SJCRH30 (cell line): Measurements from ENCODE around the gene NBEA. TPM values are rescaled to one million over a fixed set of nuclear protein-coding genes. Genes with fewer than 3 reads are reported as not detected.

Experiments
- DNase-seq, 2 experiments: peaks; one replicate each; pipeline ENCODE4 v3.0.0-alpha.2; 2015 to 2020
- H3K27ac ChIP-seq: fragments of 250-450 bp; sonication (Bioruptor Pico); 2 replicates; pipeline ENCODE4 v1.5.1; 2020; ENCODE audit warnings: mild to moderate bottlenecking, moderate library complexity
- H3K27me3 ChIP-seq: fragments of 250-450 bp; sonication (Bioruptor Pico); 2 replicates; pipeline ENCODE4 v1.5.1; 2020; ENCODE audit warnings: mild to moderate bottlenecking, moderate library complexity
- H3K36me3 ChIP-seq: fragments of 250-450 bp; sonication (Bioruptor Pico); 2 replicates; pipeline ENCODE4 v1.5.1; 2020; ENCODE audit warnings: mild to moderate bottlenecking, moderate library complexity
- H3K4me1 ChIP-seq: fragments of 250-450 bp; sonication (Bioruptor Pico); 2 replicates; pipeline ENCODE4 v1.5.1; 2020; ENCODE audit warnings: mild to moderate bottlenecking, moderate library complexity
- H3K4me3 ChIP-seq: fragments of 250-450 bp; sonication (Bioruptor Pico); 2 replicates; pipeline ENCODE4 v1.5.1; 2020; ENCODE audit warnings: mild to moderate bottlenecking, moderate library complexity
- H3K9me3 ChIP-seq: fragments of 250-450 bp; sonication (Bioruptor Pico); replicated peaks from 2 replicates; pipeline ENCODE4 v1.5.1; 2020; ENCODE audit warnings: mild to moderate bottlenecking, moderate library complexity
- total RNA-seq: library from RNA; depleted of rRNA; stranded (reverse); fragments of >200 nt; shearing (Covaris generic); gene quantifications from 2 replicates; pipeline ENCODE4 v1.2.3, GENCODE V29; 2014

Gene NBEA
- total RNA-seq, 1 experiment from 2014 or later = 5.3 TPM

DNA sequence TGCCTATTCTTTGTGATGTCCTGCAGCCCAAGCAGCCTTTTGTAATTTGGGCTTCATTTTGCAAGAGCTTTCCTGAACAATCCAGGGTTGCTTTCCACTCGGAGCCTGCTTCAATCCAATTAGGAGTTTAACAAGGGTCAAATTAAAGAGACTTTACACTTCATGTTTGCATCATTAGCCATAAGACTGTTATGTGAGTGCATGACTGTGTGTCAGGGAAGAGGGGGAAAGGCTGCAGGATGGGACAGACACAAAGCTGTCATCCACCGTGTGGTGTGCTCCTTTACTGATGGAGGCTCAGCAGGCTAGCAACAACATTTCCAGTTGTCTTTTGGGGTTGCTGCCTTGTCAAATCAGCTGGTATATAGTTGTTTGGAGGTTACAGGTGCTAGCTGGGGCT, 558.1 kb downstream of the NBEA start:
- H3K4me1 ChIP-seq = peaks cover 5% of the 10 kb centered on the region; the same call in 1 of the 2 replicates
- no peaks in the 10 kb centered on the region for H3K9me3 ChIP-seq
- no peak overlapping the region for H3K27ac ChIP-seq
- no peaks in the 10 kb centered on the region for H3K27me3 ChIP-seq
- H3K4me3 ChIP-seq = no peak overlapping the region
- H3K36me3 ChIP-seq = no peaks in the 10 kb centered on the region
- no peak for DNase-seq

DNA sequence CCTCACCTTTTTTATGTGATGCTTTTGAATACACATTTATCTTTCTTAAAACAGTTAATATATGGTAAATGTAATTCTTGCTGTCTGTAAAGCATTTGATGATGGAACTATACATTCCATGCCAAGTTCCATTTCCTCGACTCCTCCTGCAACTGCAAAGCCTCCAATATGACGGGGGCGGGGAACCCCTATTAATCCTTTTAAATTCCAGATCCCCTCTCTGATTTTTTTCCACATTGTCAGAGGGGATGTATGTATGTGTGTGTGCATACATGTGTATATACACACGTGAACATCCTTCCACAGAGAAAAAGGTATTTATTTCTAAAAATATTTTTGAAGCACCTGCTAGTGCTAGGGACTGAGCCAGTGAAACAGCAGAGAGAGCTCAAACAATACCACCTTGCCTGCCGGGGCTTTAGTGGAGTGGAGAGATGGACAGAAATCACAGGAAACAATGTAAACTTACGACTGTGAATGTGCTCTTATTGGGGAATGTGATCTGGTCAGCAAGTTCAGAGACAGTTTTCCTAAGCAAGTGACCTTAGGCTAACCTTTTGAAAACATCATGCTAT, 559.7 kb downstream of the NBEA start:
- DNase-seq = no peak
- Histone ChIP-seq H3K4me1 (peaks cover 5% of the 10 kb centered on the region; the same call in 1 of the 2 replicates), H3K36me3 (no peaks in the 10 kb centered on the region), H3K4me3 (no peak overlapping the region), H3K27me3 (no peaks in the 10 kb centered on the region), H3K27ac (no peak overlapping the region), H3K9me3 (no peaks in the 10 kb centered on the region)

DNA sequence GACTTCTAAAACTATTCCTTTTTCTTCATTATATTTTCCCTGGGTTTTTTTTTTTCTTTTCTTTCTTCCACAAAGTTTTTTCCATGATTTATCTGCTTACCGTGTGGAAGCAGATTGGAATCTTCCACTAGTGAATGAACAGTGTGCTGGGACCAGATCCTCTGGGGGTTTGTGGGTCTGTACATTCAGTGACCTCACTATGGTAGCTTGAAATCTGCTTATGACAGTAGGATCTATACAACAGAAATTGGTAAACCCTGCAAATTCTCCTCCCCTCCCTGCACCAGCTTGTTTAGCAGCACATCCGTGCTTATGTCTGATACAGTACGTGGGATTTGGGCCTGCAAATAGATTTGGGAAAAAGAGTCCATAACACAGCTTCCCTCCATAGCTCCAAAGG, 560.4 kb downstream of the NBEA start:
- no peaks in the 10 kb centered on the region for H3K27me3 ChIP-seq
- no peak for DNase-seq
- no peaks in the 10 kb centered on the region for H3K9me3 ChIP-seq
- no peaks in the 10 kb centered on the region for H3K36me3 ChIP-seq
- H3K4me3 ChIP-seq = no peak overlapping the region
- no peak overlapping the region for H3K27ac ChIP-seq
- peaks cover 5% of the 10 kb centered on the region; the same call in 1 of the 2 replicates for H3K4me1 ChIP-seq

DNA sequence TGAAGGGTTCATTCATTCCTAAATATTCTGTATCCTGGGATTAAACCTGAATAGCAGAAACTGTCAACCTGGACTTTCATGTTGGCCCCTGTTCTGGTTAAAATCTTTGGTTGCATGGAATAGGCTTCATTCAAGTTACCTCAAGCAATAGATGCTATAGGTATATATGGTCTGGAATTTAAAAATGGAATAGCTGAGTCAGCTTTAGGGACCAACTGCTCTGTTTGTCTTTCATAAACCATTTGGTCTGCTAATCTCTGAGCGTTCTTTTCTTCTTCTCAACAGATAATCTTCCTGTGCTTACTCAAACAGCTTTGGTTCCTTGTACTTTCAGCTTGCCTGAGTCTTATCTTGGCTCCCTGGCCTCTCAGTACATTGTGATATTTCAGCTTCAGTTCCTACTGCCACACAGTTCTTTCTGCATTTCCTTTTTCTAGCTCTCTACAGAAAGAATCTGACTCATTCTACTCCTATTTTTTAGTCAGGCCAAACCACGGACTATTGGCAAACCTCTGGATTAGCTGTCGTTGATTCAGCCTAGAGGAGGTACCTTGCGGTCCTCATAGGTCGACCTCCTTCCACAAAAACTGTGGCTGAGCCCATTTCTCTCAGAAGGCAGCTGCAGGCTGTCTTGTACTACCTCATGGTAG, 570.3 kb downstream of the NBEA start:
- Histone ChIP-seq H3K9me3 (no peaks in the 10 kb centered on the region), H3K27ac (no peak overlapping the region), H3K36me3 (no peaks in the 10 kb centered on the region), H3K4me1 (0 out of 2 replicates have a peak, but pooled peaks cover 4% of the 10 kb centered on the region), H3K4me3 (no peak overlapping the region), H3K27me3 (no peaks in the 10 kb centered on the region)
- DNase-seq = peak; percentile 14 to 30

DNA sequence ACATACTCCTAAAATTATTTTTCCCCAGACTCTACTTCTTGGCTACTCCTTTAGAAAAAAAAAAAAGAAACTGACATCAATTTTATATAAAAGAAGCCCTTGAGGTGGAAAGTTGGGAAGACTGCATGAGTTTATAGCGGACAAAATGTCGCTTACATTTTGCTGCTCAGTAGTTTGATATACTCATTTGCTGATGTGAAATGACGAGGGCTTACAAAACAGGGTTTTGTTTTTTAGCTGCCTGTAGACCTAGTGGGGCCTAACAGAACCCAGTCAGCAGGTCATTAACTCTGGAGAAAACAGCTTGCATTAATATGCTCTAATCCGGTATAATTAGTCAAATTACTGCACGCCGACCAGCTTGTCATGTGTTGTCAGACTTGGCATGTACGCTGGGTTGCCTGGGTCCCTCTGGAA, 572.0 kb downstream of the NBEA start:
- no peak overlapping the region for H3K4me3 ChIP-seq
- DNase-seq = no peak
- no peaks in the 10 kb centered on the region for H3K27me3 ChIP-seq
- H3K9me3 ChIP-seq = no peaks in the 10 kb centered on the region; the same call in 1 of the 2 replicates
- H3K27ac ChIP-seq = no peak overlapping the region
- 0 out of 2 replicates have a peak, but pooled peaks cover 4% of the 10 kb centered on the region for H3K4me1 ChIP-seq
- no peaks in the 10 kb centered on the region for H3K36me3 ChIP-seq

DNA sequence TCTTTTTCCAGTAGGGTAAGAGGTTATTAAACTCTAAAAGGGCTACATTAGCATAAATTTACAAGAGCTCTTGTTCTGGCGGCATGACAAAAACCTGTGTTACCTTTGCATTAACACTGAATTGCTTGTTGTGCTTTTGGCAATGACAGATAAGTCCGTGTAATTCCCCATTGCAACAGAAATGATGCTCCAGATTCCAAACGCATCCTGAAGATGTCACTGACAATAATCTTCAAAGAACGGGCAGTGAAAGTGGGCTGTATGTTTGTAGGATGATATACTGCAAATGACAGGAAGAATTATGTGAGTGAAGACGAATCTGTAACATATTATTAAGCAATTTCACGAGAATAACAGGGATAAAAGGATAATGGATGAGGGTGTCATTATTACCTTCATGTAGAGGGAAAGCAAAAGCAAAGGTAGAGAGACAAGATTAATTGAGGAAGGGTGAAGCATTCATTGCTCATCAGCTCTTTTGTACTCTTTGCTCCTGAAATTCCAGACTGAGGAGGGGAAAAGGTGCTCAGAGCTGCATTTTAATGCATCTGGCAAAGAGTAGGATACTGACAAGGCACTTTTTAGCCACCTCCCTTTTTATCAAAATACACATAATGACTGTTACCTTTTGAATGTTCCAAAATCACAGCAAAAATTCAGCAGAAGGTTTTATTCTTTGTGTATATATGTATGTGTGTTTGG, 572.9 kb downstream of the NBEA start:
- Histone ChIP-seq H3K4me1 (0 out of 2 replicates have a peak, but pooled peaks cover 4% of the 10 kb centered on the region), H3K36me3 (no peaks in the 10 kb centered on the region), H3K4me3 (no peak overlapping the region), H3K9me3 (no peaks in the 10 kb centered on the region; the same call in 1 of the 2 replicates), H3K27ac (no peak overlapping the region), H3K27me3 (no peaks in the 10 kb centered on the region)
- no peak for DNase-seq

DNA sequence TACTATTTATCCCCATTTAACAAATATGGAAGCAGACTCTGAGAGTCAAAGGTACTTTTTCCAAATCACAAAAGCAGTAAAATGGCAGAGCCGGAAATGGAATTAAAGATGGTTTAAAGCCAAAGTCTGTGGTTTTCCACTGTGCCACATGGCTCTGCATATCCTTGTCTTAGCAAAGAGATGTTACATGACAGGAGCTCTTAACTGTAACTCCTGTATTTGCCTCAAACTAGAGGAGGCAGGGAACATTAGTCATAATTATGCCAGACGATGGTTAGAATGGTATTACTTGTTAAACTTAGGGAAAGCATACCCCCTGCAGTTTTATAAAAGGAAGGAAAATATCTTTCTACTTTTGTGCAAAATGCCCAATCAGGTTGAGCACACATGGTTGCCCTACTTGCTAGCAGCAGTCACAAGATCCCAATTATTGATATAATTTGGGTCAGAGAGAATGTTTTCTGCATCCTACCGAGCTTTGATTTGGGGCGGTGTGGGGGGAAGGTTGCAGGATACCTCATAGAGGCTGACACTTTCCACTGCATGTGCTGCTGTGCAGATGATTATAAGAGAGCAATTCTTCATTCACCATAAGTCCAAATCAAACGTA, 576.4 kb downstream of the NBEA start:
- H3K27ac ChIP-seq = no peak overlapping the region
- DNase-seq = no peak
- no peaks in the 10 kb centered on the region for H3K4me1 ChIP-seq
- H3K9me3 ChIP-seq = no peaks in the 10 kb centered on the region; the same call in 1 of the 2 replicates
- no peak overlapping the region for H3K4me3 ChIP-seq
- no peaks in the 10 kb centered on the region for H3K27me3 ChIP-seq
- no peaks in the 10 kb centered on the region for H3K36me3 ChIP-seq

DNA sequence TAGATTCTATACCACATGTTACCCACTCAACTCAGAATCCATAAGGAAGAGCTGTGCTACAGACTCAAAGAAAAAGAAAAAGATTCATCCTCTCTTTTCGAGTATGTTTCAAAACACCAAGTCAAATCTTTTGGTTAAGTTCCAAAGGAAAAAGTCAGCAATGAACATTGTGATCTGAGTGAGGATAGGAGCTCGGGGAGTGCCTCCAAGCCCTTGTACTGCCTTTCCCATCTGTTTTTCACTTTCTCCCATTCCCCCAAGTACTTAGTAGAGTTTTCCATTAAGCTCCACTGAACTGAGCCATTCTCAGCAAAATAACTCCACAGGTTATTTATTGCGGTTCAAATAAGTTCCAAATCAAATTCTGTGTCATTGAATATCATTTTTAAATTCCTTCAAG, 582.1 kb downstream of the NBEA start:
- Histone ChIP-seq H3K36me3 (no peaks in the 10 kb centered on the region), H3K27ac (no peak overlapping the region), H3K27me3 (no peaks in the 10 kb centered on the region), H3K4me1 (no peaks in the 10 kb centered on the region), H3K4me3 (no peak overlapping the region), H3K9me3 (no peaks in the 10 kb centered on the region)
- DNase-seq = no peak

DNA sequence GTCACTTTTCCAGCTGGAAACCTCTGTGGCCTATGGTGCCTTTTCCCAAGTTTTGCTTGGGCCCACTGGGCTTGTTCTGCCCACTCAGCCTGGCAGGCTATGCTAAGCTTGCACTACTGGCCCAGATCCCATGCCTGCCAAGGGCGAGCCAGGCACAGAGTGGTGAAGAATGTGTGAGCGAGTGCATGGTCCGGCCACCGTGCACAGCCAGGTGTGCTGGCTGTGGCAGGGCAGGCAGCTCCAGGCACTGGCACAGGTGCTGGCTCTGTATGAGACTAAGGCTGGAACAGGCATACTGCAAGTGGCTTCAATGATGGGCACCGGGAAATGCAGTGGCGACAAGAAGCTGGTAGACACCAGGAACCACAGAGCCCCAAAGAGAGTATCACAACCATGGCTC, 584.5 kb downstream of the NBEA start:
- H3K4me1 ChIP-seq = no peaks in the 10 kb centered on the region
- no peaks in the 10 kb centered on the region for H3K9me3 ChIP-seq
- no peak for DNase-seq
- H3K27ac ChIP-seq = no peak overlapping the region
- no peak overlapping the region for H3K4me3 ChIP-seq
- H3K36me3 ChIP-seq = no peaks in the 10 kb centered on the region
- H3K27me3 ChIP-seq = no peaks in the 10 kb centered on the region

DNA sequence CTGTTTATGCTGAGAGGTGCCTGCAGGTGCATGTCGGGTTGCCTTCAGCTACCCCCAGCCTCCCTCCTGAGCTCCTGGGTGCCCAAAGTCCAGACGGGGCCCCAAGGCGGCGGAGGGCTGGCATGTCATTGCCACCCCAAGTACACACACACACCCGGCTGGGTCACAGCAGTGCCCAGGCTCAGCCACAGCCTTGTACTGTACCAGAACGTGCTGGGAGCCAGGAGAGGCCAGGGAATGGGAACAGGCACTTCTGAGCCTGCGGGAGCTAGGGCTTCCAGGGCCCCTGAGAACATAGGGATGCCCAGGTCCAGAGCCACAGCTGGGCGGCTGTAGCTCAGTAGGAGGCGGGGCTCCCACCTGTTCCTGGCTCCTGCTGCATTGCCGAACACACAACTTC, 585.4 kb downstream of the NBEA start:
- Histone ChIP-seq H3K4me3 (no peak overlapping the region), H3K36me3 (no peaks in the 10 kb centered on the region)
- peak in 1 of 2 experiments; percentile 23 for DNase-seq

DNA sequence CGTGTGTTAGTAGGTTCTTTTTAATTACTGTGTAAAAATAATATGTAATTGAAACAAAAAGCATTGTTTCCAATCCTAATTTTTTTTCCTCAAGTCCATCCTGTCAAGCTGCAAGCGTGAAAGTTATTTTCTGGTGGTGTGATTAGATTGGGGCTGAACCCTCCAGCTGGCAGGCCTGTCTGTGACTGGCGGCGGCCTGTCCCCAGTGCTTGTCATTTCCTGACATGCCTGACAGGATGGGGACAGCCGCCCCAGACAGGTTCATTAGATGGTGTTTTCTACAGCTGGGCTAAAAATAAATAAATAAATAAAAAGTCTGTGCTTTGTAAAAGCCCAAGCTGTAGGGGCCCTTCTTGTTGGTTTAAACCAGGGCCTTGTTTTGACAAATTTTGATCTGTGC, 588.1 kb downstream of the NBEA start:
- no peaks in the 10 kb centered on the region for H3K4me1 ChIP-seq
- no peaks in the 10 kb centered on the region for H3K9me3 ChIP-seq
- H3K4me3 ChIP-seq = no peak overlapping the region
- no peaks in the 10 kb centered on the region for H3K27me3 ChIP-seq
- H3K36me3 ChIP-seq = no peaks in the 10 kb centered on the region
- H3K27ac ChIP-seq = no peak overlapping the region
- DNase-seq = no peak

More for the DNA sequence above, 585.4 kb downstream of the NBEA start:
- H3K27ac ChIP-seq = no peak overlapping the region
- H3K9me3 ChIP-seq = no peaks in the 10 kb centered on the region
- no peaks in the 10 kb centered on the region for H3K27me3 ChIP-seq
- H3K4me1 ChIP-seq = no peaks in the 10 kb centered on the region

DNA sequence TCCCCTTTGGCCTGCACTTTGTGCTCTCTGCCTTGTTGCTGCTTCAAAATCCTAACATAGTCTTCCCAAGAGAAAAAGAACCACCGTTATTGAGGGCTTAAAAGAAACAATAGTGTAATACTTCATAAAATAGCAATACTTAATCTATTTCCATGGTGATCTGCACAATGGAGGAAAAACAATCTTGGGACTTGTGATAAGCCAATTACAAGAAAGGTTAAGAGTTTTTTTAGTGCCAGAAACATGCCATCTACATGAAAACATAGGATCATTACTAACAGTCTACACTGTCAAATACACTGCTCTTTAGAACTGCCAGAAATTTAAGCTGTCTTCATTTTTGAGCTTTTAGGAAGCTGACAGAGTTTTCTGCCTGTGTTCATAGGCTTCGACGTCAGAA, 588.5 kb downstream of the NBEA start:
- Histone ChIP-seq H3K9me3 (no peaks in the 10 kb centered on the region), H3K36me3 (no peaks in the 10 kb centered on the region), H3K4me3 (no peak overlapping the region), H3K27me3 (no peaks in the 10 kb centered on the region), H3K4me1 (no peaks in the 10 kb centered on the region), H3K27ac (no peak overlapping the region)
- no peak for DNase-seq

DNA sequence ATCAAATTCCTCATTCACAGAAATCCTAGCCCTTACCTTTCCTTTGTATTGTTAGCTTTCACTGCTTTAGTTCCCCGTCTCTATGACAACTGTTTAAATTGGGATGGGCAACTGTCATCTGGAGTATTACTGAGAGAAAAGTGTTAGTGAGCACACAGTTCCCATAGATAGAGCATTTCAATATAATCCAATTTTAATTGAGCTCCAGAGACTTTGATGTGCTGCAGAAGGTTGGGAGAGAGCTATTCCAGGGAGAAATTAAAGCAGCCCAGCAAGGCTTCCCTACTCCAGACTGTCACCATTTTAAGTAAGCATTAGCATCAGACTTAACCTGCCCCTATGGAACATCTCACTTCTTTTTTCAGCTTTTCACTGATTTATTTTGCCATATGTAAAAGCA, 589.5 kb downstream of the NBEA start:
- no peaks in the 10 kb centered on the region for H3K27me3 ChIP-seq
- no peaks in the 10 kb centered on the region for H3K9me3 ChIP-seq
- no peaks in the 10 kb centered on the region for H3K4me1 ChIP-seq
- H3K27ac ChIP-seq = no peak overlapping the region
- H3K36me3 ChIP-seq = no peaks in the 10 kb centered on the region
- H3K4me3 ChIP-seq = no peak overlapping the region
- DNase-seq = no peak

DNA sequence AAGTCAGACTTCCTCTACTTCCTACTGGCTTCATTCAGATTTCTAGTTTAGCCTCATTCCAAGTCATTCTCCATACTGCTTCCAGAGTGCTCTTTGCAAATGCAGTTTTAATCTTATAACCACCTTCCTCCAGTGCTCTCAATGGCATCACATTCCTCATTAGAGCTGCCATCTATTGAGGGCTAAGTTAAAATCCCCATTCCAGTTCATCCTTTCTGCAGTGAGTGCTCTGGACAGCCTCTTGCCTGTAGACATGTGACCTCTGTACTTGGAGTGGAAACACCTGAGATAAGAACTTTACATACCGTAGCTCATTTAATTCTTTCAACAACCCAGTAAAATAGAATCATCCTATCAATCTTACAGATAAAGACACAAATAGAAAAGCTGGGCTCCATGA, 592.3 kb downstream of the NBEA start:
- no peaks in the 10 kb centered on the region for H3K27me3 ChIP-seq
- no peak overlapping the region for H3K27ac ChIP-seq
- no peak for DNase-seq
- no peaks in the 10 kb centered on the region for H3K4me1 ChIP-seq
- no peak overlapping the region for H3K4me3 ChIP-seq
- H3K36me3 ChIP-seq = no peaks in the 10 kb centered on the region
- no peaks in the 10 kb centered on the region for H3K9me3 ChIP-seq

DNA sequence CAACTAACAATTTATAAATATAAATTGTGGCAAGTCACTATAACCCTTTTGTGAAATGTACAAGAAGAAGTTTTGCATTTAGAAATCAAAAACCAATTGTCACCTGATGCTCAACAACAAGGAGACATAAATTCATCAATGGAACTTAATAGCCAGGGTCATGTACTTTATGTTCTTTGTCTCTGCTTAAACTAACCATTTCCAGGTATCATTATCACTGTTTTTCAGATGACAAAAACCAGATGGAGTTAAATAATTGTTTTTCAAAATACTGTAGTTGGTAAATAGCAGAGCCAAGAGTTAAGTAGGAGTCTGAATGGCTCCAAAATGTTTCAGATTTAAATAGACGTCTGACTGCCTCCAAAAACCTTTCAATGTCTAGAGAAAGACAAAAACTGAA, 606.7 kb downstream of the NBEA start:
- Histone ChIP-seq H3K4me1 (no peaks in the 10 kb centered on the region), H3K36me3 (no peaks in the 10 kb centered on the region), H3K27ac (no peak overlapping the region), H3K4me3 (no peak overlapping the region), H3K27me3 (no peaks in the 10 kb centered on the region), H3K9me3 (no peaks in the 10 kb centered on the region)
- no peak for DNase-seq
